GM10266 (cell line): ENCODE results near the gene PIWIL1.

ENCODE experiments used
- DNase-seq: peaks from one replicate; pipeline ENCODE4 v3.0.0; 2012; ENCODE audit errors: extremely low spot score
- TF ChIP-seq, protein P1 (sequence below): IDR thresholded peaks from 2 replicates; pipeline ENCODE4 v1.5.1; 2012; ENCODE audit warnings: mild to moderate bottlenecking, low read depth; ENCODE audit not compliant: control insufficient read depth, insufficient read depth; ENCODE audit errors: missing control alignments

PIWIL1 gene

DNA sequence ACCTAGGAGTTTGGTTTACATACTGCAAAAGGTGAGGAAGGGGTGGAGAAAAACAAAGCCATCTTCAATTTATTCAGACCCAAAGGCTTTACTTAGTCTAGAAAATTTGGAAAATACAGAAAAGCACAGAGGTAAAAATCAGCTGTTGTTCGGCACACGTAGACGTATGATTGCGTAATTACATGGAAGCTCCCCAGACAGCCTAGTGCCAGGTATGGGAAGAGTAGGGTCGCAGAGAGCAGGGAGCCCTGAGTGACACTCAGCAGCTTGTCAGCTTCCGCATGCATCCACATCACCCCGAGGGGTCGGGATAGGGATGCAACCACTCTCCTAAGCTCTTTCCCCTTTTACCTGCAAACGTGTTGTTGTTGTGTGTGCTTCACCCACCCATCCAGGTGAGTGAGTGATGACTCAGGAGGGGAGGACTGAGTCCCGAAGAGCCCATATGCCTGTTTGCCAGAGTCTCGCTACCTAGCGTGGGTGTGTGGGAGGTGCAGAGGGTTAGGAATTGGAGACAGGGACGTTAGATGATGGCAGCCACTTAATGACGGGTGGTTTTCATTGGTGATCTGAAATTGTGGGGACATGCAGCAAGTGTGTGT is 20.1 kb downstream of the PIWIL1 start:
- TF ChIP-seq, protein P1, sequence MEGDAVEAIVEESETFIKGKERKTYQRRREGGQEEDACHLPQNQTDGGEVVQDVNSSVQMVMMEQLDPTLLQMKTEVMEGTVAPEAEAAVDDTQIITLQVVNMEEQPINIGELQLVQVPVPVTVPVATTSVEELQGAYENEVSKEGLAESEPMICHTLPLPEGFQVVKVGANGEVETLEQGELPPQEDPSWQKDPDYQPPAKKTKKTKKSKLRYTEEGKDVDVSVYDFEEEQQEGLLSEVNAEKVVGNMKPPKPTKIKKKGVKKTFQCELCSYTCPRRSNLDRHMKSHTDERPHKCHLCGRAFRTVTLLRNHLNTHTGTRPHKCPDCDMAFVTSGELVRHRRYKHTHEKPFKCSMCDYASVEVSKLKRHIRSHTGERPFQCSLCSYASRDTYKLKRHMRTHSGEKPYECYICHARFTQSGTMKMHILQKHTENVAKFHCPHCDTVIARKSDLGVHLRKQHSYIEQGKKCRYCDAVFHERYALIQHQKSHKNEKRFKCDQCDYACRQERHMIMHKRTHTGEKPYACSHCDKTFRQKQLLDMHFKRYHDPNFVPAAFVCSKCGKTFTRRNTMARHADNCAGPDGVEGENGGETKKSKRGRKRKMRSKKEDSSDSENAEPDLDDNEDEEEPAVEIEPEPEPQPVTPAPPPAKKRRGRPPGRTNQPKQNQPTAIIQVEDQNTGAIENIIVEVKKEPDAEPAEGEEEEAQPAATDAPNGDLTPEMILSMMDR: no peak
- no peak for DNase-seq

DNA sequence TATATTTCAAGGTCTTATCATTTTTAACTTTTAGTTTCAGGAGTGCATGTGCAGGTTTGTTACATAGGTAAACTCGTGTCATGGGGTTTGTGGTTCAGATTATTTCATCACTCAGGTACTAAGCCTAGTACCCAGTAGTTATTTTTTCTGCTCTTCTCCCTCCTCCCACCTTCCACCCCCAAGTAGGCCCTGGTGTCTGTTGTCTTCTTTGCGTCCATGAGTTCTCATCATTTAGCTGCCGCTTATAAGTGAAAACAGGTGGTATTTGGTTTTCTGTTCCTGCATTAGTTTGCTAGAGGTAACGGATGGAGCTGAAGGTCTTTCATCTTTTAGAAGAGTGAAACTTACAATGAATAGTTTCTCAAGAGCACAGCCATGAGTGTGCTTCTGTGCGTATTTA is 24.4 kb downstream of the PIWIL1 start:
- no peak for DNase-seq
- TF ChIP-seq, protein P1: no peak

DNA sequence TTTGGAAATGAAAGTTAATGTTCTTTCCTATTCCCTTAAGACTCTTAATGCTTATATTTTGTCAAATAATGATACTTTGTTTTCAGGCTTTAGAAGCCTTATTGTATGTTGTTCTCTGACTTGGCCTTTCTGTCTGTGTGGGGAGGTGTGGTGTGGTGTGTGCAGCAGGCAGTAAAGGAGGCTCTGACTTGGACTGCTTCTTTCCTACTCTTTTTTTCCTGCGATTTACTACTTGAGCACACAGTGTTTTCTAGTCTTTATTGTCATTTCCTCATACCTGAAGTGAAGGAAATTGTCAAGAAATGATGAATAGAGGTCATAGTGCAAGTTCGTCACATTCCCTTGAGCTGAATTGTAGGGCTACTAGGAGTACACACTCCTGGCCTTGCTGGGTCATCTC is 26.9 kb downstream of the PIWIL1 start:
- TF ChIP-seq, protein P1: no peak
- DNase-seq: no peak

DNA sequence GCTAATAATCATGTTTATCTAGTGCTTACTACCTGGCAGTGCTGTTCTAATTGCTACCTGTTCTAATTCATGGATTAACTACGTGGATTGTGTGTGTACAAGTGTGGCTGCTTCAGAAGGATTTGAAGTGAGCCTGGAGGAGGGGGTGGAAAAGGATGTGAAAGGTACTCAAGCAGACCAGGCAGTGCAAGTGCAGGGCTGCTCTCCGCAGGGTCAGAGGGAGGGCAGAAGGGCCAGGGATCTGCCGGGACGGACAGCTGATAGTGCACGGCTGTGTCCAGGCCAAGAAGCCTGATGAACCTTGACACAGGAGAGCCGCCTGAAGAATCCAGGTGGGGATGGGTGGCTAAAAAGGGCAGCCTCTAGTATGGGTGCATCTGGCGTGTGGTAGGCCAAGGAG is 28.5 kb downstream of the PIWIL1 start:
- TF ChIP-seq, protein P1: no peak
- DNase-seq: no peak

DNA sequence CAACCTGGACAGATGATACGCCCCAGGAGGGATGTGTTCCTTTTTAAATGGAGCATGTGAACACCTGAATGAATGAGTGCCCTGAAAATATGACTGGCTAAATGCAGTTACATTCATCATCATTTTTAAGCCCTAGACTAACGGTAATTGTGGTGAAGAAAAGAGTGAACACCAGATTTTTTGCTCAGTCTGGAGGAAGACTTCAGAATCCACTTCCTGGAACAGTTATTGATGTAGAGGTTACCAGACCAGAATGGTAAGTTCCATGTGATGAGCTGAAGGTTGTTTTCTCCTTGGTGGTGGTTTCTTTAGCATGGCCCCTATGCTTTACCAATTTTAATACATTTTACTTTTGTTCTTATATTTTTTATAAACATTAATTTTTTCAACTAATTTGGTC is 29.3 kb downstream of the PIWIL1 start:
- TF ChIP-seq, protein P1: no peak
- DNase-seq: no peak

DNA sequence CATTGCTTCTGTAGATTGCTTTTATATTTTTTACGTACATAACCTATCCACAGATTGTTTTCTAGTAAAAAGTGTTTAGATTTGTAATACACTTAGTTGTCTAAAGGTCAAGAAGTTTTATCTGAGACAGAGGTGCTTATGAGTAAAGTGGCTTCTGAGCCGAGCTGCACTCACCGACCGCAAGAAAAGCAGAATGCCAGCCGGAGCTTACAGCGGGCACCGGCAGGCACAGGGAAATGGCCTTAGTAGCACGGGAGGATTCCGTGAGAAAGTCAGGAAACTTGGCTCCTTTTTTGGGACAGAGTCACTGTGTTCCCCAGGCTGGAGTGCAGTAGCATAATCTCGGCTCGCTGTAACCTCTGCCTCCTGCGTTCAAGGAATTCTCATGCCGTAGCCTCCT is 29.8 kb downstream of the PIWIL1 start:
- DNase-seq: no peak

DNA sequence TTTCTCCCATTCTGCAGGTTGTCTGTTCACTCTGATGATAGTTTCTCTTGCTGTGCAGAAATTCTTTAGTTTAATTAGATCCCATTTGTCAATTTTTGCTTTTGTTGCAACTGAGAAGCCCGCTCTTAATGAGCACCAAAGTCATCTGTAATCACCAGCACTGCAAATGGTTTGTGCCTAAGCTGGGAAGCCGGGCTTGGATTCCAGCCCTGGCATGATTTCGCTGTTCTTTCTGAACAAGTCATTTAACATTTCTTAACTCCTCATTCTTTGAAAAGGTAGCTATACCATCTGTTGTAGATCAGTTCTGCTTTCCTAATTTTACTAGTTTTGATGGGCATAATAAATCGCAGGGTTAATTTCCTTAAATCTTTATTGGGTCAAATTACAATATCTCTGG is 32.1 kb downstream of the PIWIL1 start:
- TF ChIP-seq, protein P1: no peak
- DNase-seq: no peak

More for the DNA sequence above, 29.8 kb downstream of the PIWIL1 start:
- TF ChIP-seq, protein P1: no peak
